Osteoblast (primary cell): ENCODE measurements around the gene CACNA1C. TPM values are rescaled to one million over a fixed set of nuclear protein-coding genes. Genes with fewer than 3 reads are reported as not detected.

Source experiments
- DNase-seq: peaks from one replicate; pipeline ENCODE4 v3.0.0; 2011; ENCODE audit warnings: low spot score, mixed read lengths; ENCODE audit not compliant: insufficient read length; ENCODE audit errors: missing footprints
- H2AFZ ChIP-seq: 2 replicates; pipeline ENCODE4 v1.6.0; 2011; ENCODE audit warnings: mild to moderate bottlenecking, low read length
- H3K27ac ChIP-seq: 2 replicates; pipeline ENCODE4 v1.5.1; 2011; ENCODE audit warnings: mild to moderate bottlenecking, low read depth, low read length, moderate library complexity
- H3K27me3 ChIP-seq: 2 replicates; pipeline ENCODE4 v1.6.0; 2012; ENCODE audit warnings: mild to moderate bottlenecking, control low read depth, inconsistent platforms, low read length, moderate library complexity; ENCODE audit not compliant: insufficient read depth
- H3K36me3 ChIP-seq: 2 replicates; pipeline ENCODE4 v1.5.1; 2011; ENCODE audit warnings: mild to moderate bottlenecking, low read length, control low read depth, moderate library complexity; ENCODE audit not compliant: insufficient read depth
- H3K4me1 ChIP-seq: 2 replicates; pipeline ENCODE4 v1.5.1; 2011; ENCODE audit warnings: mild to moderate bottlenecking, low read length, control low read depth, moderate library complexity; ENCODE audit not compliant: insufficient read depth
- H3K4me2 ChIP-seq: 2 replicates; pipeline ENCODE4 v1.6.0; 2011; ENCODE audit warnings: mild to moderate bottlenecking, low read length; ENCODE audit not compliant: insufficient read depth
- H3K4me3 ChIP-seq: fragments of 200-600 bp; sonication (generic); 3 replicates; pipeline ENCODE4 v1.5.1; 2012; ENCODE audit warnings: mild to moderate bottlenecking, low read length, inconsistent platforms; ENCODE audit not compliant: insufficient read depth
- H3K79me2 ChIP-seq: 2 replicates; pipeline ENCODE4 v1.6.0; 2012; ENCODE audit warnings: mild to moderate bottlenecking, low read length, control low read depth, inconsistent platforms; ENCODE audit not compliant: insufficient read depth
- H3K9me3 ChIP-seq: 2 replicates; pipeline ENCODE4 v1.5.1; 2011; ENCODE audit warnings: low read depth, low read length, control low read depth
- H4K20me1 ChIP-seq: 2 replicates; pipeline ENCODE4 v1.6.0; 2012; ENCODE audit warnings: mild to moderate bottlenecking, low read length, control low read depth; ENCODE audit not compliant: insufficient read depth
- total RNA-seq: library from RNA; depleted of rRNA; stranded (reverse); fragments of >200 nt; gene quantifications from 2 replicates; pipeline ENCODE4 v1.2.3, GENCODE V29; 2012
- TF ChIP-seq, protein P1 (sequence below): IDR thresholded peaks from 2 replicates; pipeline ENCODE4 v1.5.1; 2011; ENCODE audit warnings: mild to moderate bottlenecking, low read depth, low read length, moderate library complexity; ENCODE audit errors: extremely low read depth

CACNA1C gene
- total RNA-seq, 1 donor, result 19.2 TPM

DNA sequence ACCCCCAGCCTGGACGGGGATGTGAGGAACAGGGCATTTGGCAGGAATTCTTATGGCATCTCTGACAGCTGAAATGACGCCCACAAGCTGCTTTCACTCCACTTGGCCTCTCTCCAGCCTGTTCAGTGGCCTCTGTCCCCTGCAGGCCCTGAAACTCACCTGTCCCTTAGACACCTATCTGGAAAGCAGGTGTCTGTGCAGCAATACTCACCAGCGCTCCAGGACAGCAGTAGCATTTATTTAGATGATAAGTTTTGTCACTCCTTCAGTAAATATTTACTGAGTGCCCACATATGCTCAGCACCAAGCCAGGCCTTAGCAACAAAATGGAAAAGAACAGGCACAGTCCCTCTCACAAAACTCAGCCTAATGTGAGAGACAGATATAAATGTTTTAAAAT is 430.9 kb downstream of the CACNA1C start:
- DNase-seq, result no peak
- H3K27ac ChIP-seq, result no peak overlapping the region
- peaks cover 8% of the 10 kb centered on the region for H3K36me3 ChIP-seq
- H3K79me2 ChIP-seq, result no peaks in the 10 kb centered on the region
- no peaks in the 10 kb centered on the region for H4K20me1 ChIP-seq
- no peak overlapping the region for H3K4me3 ChIP-seq
- TF ChIP-seq, protein P1, sequence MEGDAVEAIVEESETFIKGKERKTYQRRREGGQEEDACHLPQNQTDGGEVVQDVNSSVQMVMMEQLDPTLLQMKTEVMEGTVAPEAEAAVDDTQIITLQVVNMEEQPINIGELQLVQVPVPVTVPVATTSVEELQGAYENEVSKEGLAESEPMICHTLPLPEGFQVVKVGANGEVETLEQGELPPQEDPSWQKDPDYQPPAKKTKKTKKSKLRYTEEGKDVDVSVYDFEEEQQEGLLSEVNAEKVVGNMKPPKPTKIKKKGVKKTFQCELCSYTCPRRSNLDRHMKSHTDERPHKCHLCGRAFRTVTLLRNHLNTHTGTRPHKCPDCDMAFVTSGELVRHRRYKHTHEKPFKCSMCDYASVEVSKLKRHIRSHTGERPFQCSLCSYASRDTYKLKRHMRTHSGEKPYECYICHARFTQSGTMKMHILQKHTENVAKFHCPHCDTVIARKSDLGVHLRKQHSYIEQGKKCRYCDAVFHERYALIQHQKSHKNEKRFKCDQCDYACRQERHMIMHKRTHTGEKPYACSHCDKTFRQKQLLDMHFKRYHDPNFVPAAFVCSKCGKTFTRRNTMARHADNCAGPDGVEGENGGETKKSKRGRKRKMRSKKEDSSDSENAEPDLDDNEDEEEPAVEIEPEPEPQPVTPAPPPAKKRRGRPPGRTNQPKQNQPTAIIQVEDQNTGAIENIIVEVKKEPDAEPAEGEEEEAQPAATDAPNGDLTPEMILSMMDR, result no peak
- H2AFZ ChIP-seq, result no peak overlapping the region
- no peaks in the 10 kb centered on the region for H3K9me3 ChIP-seq
- no peak overlapping the region for H3K4me2 ChIP-seq
- H3K4me1 ChIP-seq, result no peaks in the 10 kb centered on the region
- H3K27me3 ChIP-seq, result no peaks in the 10 kb centered on the region

DNA sequence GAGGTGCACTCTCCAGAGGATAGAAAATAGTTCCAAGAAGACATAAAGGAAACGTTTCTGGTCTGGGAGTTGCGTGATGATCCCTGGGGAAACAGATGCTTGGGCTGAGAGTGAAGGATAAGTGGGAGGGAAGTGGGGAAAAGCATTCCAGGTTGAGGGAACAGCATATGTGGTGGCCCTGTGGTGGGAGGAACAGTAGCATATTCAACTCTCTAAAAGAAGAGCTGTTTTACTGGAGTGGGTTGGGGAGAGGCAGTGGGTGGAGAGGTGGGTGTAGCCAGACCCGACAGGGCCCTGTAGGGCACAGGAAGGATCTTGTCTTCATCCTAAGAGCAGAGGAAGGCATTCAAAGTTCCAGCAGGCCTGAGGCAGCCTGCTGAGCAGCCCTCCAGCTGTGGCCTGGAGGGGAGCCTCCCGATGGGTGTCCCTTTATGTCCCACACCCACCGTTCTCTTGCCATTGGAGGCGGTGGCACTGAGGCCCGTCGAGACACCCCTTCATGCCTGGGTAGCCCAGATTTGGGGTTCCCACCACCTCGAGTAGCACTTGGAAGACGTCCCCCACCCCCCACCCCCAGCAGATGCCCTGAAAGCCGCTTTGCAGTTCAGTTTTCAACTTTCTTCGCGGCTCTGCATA is 431.5 kb downstream of the CACNA1C start:
- no peaks in the 10 kb centered on the region for H3K79me2 ChIP-seq
- TF ChIP-seq, protein P1, result no peak
- H3K9me3 ChIP-seq, result no peaks in the 10 kb centered on the region
- H3K27ac ChIP-seq, result no peak overlapping the region
- no peak overlapping the region for H3K4me2 ChIP-seq
- H3K4me3 ChIP-seq, result no peak overlapping the region
- H3K27me3 ChIP-seq, result no peaks in the 10 kb centered on the region
- H2AFZ ChIP-seq, result no peak overlapping the region
- no peaks in the 10 kb centered on the region for H3K4me1 ChIP-seq
- peaks cover 10% of the 10 kb centered on the region for H3K36me3 ChIP-seq
- H4K20me1 ChIP-seq, result no peaks in the 10 kb centered on the region
- DNase-seq, result no peak

DNA sequence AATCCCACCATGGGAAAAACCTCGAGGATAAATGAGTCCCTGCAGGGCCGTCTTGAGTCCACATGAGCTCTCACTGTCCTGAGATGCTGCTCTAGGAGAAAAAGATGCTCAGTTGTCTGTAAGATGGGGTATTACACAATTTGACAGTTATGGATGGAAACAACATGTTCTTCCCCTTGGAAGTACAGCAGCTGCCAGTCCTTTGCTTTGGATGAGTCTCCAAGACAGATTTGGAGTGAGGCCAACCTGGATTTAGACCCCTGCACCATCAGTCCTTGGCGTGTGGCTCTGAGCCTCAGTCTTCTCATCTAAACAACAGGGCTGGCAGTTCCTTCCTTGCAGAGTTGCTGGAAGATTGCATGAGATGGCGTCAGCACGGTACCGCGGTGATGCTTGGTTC is 432.9 kb downstream of the CACNA1C start:
- TF ChIP-seq, protein P1, result no peak
- Histone ChIP-seq H3K4me1 (no peaks in the 10 kb centered on the region), H3K4me2 (no peak overlapping the region), H3K27me3 (no peaks in the 10 kb centered on the region), H3K4me3 (no peak overlapping the region), H2AFZ (no peak overlapping the region), H3K79me2 (no peaks in the 10 kb centered on the region), H3K27ac (no peak overlapping the region), H3K36me3 (peaks cover 14% of the 10 kb centered on the region), H4K20me1 (no peaks in the 10 kb centered on the region), H3K9me3 (no peaks in the 10 kb centered on the region)
- no peak for DNase-seq

GRCh38 chr12:2486796-2487195 is 434.0 kb downstream of the CACNA1C start:
- Histone ChIP-seq H3K4me2 (no peak overlapping the region), H2AFZ (no peak overlapping the region), H3K4me1 (no peaks in the 10 kb centered on the region), H3K79me2 (no peaks in the 10 kb centered on the region), H3K9me3 (no peaks in the 10 kb centered on the region), H4K20me1 (no peaks in the 10 kb centered on the region), H3K36me3 (peaks cover 14% of the 10 kb centered on the region), H3K4me3 (no peak overlapping the region), H3K27ac (no peak overlapping the region), H3K27me3 (no peaks in the 10 kb centered on the region)
- TF ChIP-seq, protein P1, result no peak
- no peak for DNase-seq
